HG03025 (cell line): ENCODE data around the gene PRSS23.

ENCODE experiments used
- ATAC-seq: cut with Tn5 transposase; IDR thresholded peaks from one replicate; pipeline ENCODE4 v1.9.1; 2021; ENCODE audit warnings: mild to moderate bottlenecking, moderate library complexity; ENCODE audit not compliant: unreplicated experiment, low FRiP score

Gene PRSS23

GRCh38 chr11:86790195-86790725 is 10.1 kb upstream of the PRSS23 start:
- no peak for ATAC-seq

GRCh38 chr11:86790867-86791849 is 9.2 kb upstream of the PRSS23 start:
- no peak for ATAC-seq

- ATAC-seq, result no peak
Measured at GRCh38 chr11:86792150-86792549, 8.2 kb upstream of the PRSS23 start.

- no peak for ATAC-seq
Measured at GRCh38 chr11:86793307-86793706, 7.0 kb upstream of the PRSS23 start.

GRCh38 chr11:86795511-86795910 is 4.8 kb upstream of the PRSS23 start:
- no peak for ATAC-seq

GRCh38 chr11:86795949-86796348 is 4.4 kb upstream of the PRSS23 start:
- no peak for ATAC-seq

- ATAC-seq, result no peak
Measured at GRCh38 chr11:86797133-86797532, 3.2 kb upstream of the PRSS23 start.

GRCh38 chr11:86798988-86799387 is 1.4 kb upstream of the PRSS23 start:
- ATAC-seq, result no peak

GRCh38 chr11:86799680-86800075 is 664 bp upstream of the PRSS23 start:
- no peak for ATAC-seq

- ATAC-seq, result no peak
Measured at GRCh38 chr11:86800960-86801272, 574 bp downstream of the PRSS23 start.

- ATAC-seq, result no peak
Measured at GRCh38 chr11:86801364-86801763, 1.0 kb downstream of the PRSS23 start.

GRCh38 chr11:86802146-86802545 is 1.8 kb downstream of the PRSS23 start:
- no peak for ATAC-seq

GRCh38 chr11:86802601-86803051 is 2.3 kb downstream of the PRSS23 start:
- ATAC-seq, result no peak

- no peak for ATAC-seq
Measured at GRCh38 chr11:86803136-86804045, 3.0 kb downstream of the PRSS23 start.

GRCh38 chr11:86804951-86805350 is 4.6 kb downstream of the PRSS23 start:
- ATAC-seq, result no peak

- ATAC-seq, result peak; percentile 83
Measured at GRCh38 chr11:86805873-86806310, 5.5 kb downstream of the PRSS23 start.

GRCh38 chr11:86806903-86807302 is 6.6 kb downstream of the PRSS23 start:
- ATAC-seq, result no peak

GRCh38 chr11:86807360-86807759 is 7.0 kb downstream of the PRSS23 start:
- no peak for ATAC-seq

- no peak for ATAC-seq
Measured at GRCh38 chr11:86809561-86809960, 9.2 kb downstream of the PRSS23 start.

GRCh38 chr11:86810288-86810687 is 9.9 kb downstream of the PRSS23 start:
- ATAC-seq, result no peak
